Measurements from ENCODE around the gene CNTN4. TPM values are rescaled to one million over a fixed set of nuclear protein-coding genes. Genes with fewer than 3 reads are reported as not detected.

CNTN4 gene
- total RNA-seq, 4 donors from 2014 or later, result 2.6 to 91.2 (median 13.2) TPM

GRCh38 chr3:2822611-2823010 lies 723.9 kb downstream of the CNTN4 start:
- intact Hi-C loops (cut with DNase I; ENCODE audit: low total_unique reads), result no loop called here
- no peak for DNase-seq
- H3K27me3 ChIP-seq, result no peaks in the 10 kb centered on the region
- H3K9me3 ChIP-seq, result no peaks in the 10 kb centered on the region
- no peaks in the 10 kb centered on the region for H3K36me3 ChIP-seq
- H3K4me1 ChIP-seq, result no peaks in the 10 kb centered on the region
- no peak overlapping the region for H3K27ac ChIP-seq
- TF ChIP-seq CTCF (IDR thresholded peaks at IDR 0.05) (no peak), POLR2A (IDR thresholded peaks at IDR 0.05) (no peak)
- no peak overlapping the region for H3K4me3 ChIP-seq

GRCh38 chr3:2823031-2823430 lies 724.4 kb downstream of the CNTN4 start:
- intact Hi-C loops (cut with DNase I; ENCODE audit: low total_unique reads), result no loop called here
- no peak overlapping the region for H3K4me3 ChIP-seq

GRCh38 chr3:2823437-2824211 lies 725.0 kb downstream of the CNTN4 start:
- intact Hi-C loops (cut with DNase I; ENCODE audit: low total_unique reads), result no loop called here
- TF ChIP-seq POLR2A (IDR thresholded peaks at IDR 0.05) (no peak), CTCF (IDR thresholded peaks at IDR 0.05) (no peak)
- no peaks in the 10 kb centered on the region for H3K9me3 ChIP-seq

More at GRCh38 chr3:2823031-2823430, 724.4 kb downstream of the CNTN4 start:
- no peak for DNase-seq
- Histone ChIP-seq H3K4me1 (no peaks in the 10 kb centered on the region), H3K27me3 (no peaks in the 10 kb centered on the region), H3K27ac (no peak overlapping the region), H3K9me3 (no peaks in the 10 kb centered on the region), H3K36me3 (no peaks in the 10 kb centered on the region)
- TF ChIP-seq CTCF (IDR thresholded peaks at IDR 0.05) (no peak), POLR2A (IDR thresholded peaks at IDR 0.05) (no peak)

GRCh38 chr3:2826036-2826435 lies 727.4 kb downstream of the CNTN4 start:
- intact Hi-C loops (cut with DNase I; ENCODE audit: low total_unique reads), result no loop called here

More at GRCh38 chr3:2823437-2824211, 725.0 kb downstream of the CNTN4 start:
- Histone ChIP-seq H3K4me1 (no peaks in the 10 kb centered on the region), H3K27ac (no peak overlapping the region), H3K36me3 (no peaks in the 10 kb centered on the region), H3K27me3 (no peaks in the 10 kb centered on the region), H3K4me3 (no peak overlapping the region)
- no peak for DNase-seq

More at GRCh38 chr3:2826036-2826435, 727.4 kb downstream of the CNTN4 start:
- H3K36me3 ChIP-seq, result no peaks in the 10 kb centered on the region
- no peaks in the 10 kb centered on the region for H3K27me3 ChIP-seq
- no peak overlapping the region for H3K27ac ChIP-seq
- DNase-seq, result no peak
- no peaks in the 10 kb centered on the region for H3K9me3 ChIP-seq
- no peak for TF ChIP-seq CTCF (IDR thresholded peaks at IDR 0.05)
- TF ChIP-seq POLR2A (IDR thresholded peaks at IDR 0.05), result no peak
- H3K4me3 ChIP-seq, result no peak overlapping the region
- H3K4me1 ChIP-seq, result no peaks in the 10 kb centered on the region
